ENCODE results near the gene PRDM11. TPM values are rescaled to one million over a fixed set of nuclear protein-coding genes. Genes with fewer than 3 reads are reported as not detected.

Gene PRDM11
- total RNA-seq, 2 experiments from 2014 or later = 4.5 to 8.4 TPM

DNA sequence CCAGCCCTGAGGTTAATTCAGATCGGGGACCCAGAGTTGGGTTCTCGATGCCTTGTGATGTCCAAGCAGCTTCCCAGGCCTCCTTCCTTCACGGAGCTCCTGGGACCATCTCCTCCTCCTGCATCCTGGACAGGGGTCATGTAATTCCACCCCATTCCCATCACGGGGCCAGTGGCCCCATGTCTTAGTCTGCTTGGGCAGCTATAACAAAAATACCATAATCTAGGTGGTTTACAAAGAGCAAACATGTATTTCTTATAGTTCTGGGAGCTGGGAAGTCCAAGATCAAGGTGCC lies 41.7 kb upstream of the PRDM11 start:
- TF ChIP-seq EZH2phosphoT487 (IDR thresholded peaks at IDR 0.05; ENCODE audit: borderline replicate concordance, low read depth, low read length) = no peak
- TF ChIP-seq, protein P1, sequence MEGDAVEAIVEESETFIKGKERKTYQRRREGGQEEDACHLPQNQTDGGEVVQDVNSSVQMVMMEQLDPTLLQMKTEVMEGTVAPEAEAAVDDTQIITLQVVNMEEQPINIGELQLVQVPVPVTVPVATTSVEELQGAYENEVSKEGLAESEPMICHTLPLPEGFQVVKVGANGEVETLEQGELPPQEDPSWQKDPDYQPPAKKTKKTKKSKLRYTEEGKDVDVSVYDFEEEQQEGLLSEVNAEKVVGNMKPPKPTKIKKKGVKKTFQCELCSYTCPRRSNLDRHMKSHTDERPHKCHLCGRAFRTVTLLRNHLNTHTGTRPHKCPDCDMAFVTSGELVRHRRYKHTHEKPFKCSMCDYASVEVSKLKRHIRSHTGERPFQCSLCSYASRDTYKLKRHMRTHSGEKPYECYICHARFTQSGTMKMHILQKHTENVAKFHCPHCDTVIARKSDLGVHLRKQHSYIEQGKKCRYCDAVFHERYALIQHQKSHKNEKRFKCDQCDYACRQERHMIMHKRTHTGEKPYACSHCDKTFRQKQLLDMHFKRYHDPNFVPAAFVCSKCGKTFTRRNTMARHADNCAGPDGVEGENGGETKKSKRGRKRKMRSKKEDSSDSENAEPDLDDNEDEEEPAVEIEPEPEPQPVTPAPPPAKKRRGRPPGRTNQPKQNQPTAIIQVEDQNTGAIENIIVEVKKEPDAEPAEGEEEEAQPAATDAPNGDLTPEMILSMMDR (conservative IDR thresholded peaks at IDR 0.05; ENCODE audit: low read length) = no peak
- H3K27ac ChIP-seq (ENCODE audit: low read depth, low read length, poor library complexity, severe bottlenecking) = no peak overlapping the region
- no peaks in the 10 kb centered on the region for H3K9me2 ChIP-seq (ENCODE audit: insufficient read depth, low read length)
- H3K79me2 ChIP-seq (ENCODE audit: insufficient read depth, low read depth, low read length) = no peaks in the 10 kb centered on the region
- peaks cover 3% of the 10 kb centered on the region for H3K4me1 ChIP-seq (ENCODE audit: insufficient read depth, low read length, poor library complexity, severe bottlenecking)
- intact Hi-C loops (cut with micrococcal nuclease; ENCODE audit: unreplicated experiment) = loop anchor here (1.0 kb wide), 2 partner anchors 168 to 177 kb away; no protein-coding TSS in a partner anchor
- POLR2A ChIA-PET = interaction anchor here (0.6 to 1.9 kb wide), 3 partner anchors 118 to 175 kb away, joined by 3 to 12 read pairs (median 3); no protein-coding TSS in a partner anchor
- H3K36me3 ChIP-seq (ENCODE audit: insufficient read depth, low read length) = no peaks in the 10 kb centered on the region
- no peaks in the 10 kb centered on the region for H4K20me1 ChIP-seq (ENCODE audit: insufficient read depth, low read length)
- H3K4me2 ChIP-seq (ENCODE audit: low read length) = no peak overlapping the region
- no peaks in the 10 kb centered on the region for H3K9me3 ChIP-seq (ENCODE audit: low read length)
- no peak overlapping the region for H2AFZ ChIP-seq (ENCODE audit: low read length)
- H3K4me3 ChIP-seq (ENCODE audit: low read depth, low read length, poor library complexity, severe bottlenecking) = no peak overlapping the region
- DNase-seq (ENCODE audit: low spot score) = no peak
- CTCF ChIA-PET (ENCODE audit: unreplicated experiment) = interaction anchor here (0.5 to 4.7 kb wide), 6 partner anchors 25 to 177 kb away, joined by 3 to 48 read pairs (median 8); no protein-coding TSS in a partner anchor
- no TSS peak for BruUV-seq (replicated peaks)

DNA sequence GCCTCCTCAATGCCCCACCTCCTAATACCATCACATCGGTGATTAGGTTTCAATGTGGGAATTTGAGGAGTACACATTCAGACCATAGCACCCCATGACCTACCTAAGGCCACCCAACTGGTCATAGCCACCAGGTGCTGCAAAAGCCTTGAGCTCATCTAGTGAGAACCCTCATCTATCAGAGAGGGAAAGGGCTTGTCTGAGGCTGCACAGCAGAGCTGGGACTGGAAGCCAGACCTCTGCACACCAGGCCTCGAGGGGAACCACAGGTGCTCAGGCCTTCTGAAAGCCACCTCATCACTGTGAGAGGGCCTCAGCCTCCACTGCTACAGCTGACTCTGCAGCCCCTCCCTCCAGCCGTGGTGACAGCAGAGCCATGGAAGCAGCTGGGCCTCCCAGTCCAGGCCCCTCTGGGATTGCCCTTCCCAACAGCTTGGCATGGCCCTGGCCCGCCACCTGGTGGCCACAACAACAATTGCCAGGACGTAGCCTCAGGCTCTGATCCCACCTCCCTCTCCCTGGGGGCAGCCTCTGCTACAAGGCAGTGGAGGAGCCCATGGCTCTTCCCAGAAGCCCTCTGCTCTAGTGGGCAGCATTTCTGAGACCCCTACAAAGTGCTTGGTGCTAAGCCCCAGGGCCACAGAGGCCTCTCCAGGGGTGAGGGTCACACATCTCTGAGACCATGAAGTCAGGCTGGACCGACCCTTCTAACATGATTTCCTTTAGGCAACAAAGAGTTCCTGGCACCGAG lies 41.0 kb upstream of the PRDM11 start:
- Histone ChIP-seq H3K27ac (ENCODE audit: low read depth, low read length, poor library complexity, severe bottlenecking) (no peak overlapping the region), H3K9me2 (ENCODE audit: insufficient read depth, low read length) (no peaks in the 10 kb centered on the region), H2AFZ (ENCODE audit: low read length) (no peak overlapping the region), H3K9me3 (ENCODE audit: low read length) (no peaks in the 10 kb centered on the region), H3K79me2 (ENCODE audit: insufficient read depth, low read depth, low read length) (no peaks in the 10 kb centered on the region), H3K4me1 (ENCODE audit: insufficient read depth, low read length, poor library complexity, severe bottlenecking) (peaks cover 3% of the 10 kb centered on the region), H3K4me3 (ENCODE audit: low read depth, low read length, poor library complexity, severe bottlenecking) (no peak overlapping the region), H4K20me1 (ENCODE audit: insufficient read depth, low read length) (no peaks in the 10 kb centered on the region), H3K36me3 (ENCODE audit: insufficient read depth, low read length) (no peaks in the 10 kb centered on the region), H3K4me2 (ENCODE audit: low read length) (no peak overlapping the region)
- ChIA-PET POLR2A (interaction anchor here (0.5 to 1.9 kb wide), 3 partner anchors 165 to 176 kb away, joined by 3 to 12 read pairs (median 3); no protein-coding TSS in a partner anchor), CTCF (ENCODE audit: unreplicated experiment) (interaction anchor here (0.9 to 4.7 kb wide), 6 partner anchors 97 to 178 kb away, joined by 4 to 48 read pairs (median 8); no protein-coding TSS in a partner anchor)
- TF ChIP-seq, protein P1 (conservative IDR thresholded peaks at IDR 0.05; ENCODE audit: low read length) = peak; percentile 92
- no peak for TF ChIP-seq EZH2phosphoT487 (IDR thresholded peaks at IDR 0.05; ENCODE audit: borderline replicate concordance, low read depth, low read length)
- intact Hi-C loops (cut with micrococcal nuclease; ENCODE audit: unreplicated experiment) = loop anchor here (1.0 kb wide), 2 partner anchors 169 to 178 kb away; no protein-coding TSS in a partner anchor
- BruUV-seq (replicated peaks) = no TSS peak
- peak; percentile 68 for DNase-seq (ENCODE audit: low spot score)

DNA sequence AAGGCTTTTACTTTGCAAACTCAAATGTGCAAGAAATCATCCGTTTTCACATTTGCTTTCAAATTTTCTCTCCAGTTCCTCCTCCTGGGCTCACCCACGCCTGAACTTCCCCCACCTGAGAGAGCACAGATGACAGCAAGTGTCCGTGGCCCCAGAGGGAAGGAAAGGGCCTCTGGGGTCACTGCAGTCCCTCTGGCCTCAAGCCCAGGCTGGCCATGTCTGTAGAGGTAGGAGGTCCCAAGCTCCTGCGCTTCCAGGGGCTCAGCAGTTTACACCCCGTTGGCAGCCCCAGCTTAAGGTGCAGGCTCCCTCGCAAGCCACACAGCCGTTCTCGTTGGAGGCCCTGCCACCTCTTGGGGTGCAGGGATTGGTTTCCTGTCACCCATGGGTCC lies 40.5 kb upstream of the PRDM11 start:
- H3K9me3 ChIP-seq (ENCODE audit: low read length) = no peaks in the 10 kb centered on the region
- H3K4me1 ChIP-seq (ENCODE audit: insufficient read depth, low read length, poor library complexity, severe bottlenecking) = peaks cover 3% of the 10 kb centered on the region
- H3K4me3 ChIP-seq (ENCODE audit: low read depth, low read length, poor library complexity, severe bottlenecking) = no peak overlapping the region
- no peaks in the 10 kb centered on the region for H3K36me3 ChIP-seq (ENCODE audit: insufficient read depth, low read length)
- CTCF ChIA-PET (ENCODE audit: unreplicated experiment) = interaction anchor here (0.9 to 4.7 kb wide), 4 partner anchors 161 to 178 kb away, joined by 4 to 48 read pairs (median 10); no protein-coding TSS in a partner anchor
- no peak overlapping the region for H3K4me2 ChIP-seq (ENCODE audit: low read length)
- no peaks in the 10 kb centered on the region for H4K20me1 ChIP-seq (ENCODE audit: insufficient read depth, low read length)
- H3K9me2 ChIP-seq (ENCODE audit: insufficient read depth, low read length) = no peaks in the 10 kb centered on the region
- DNase-seq (ENCODE audit: low spot score) = no peak
- no peak overlapping the region for H3K27ac ChIP-seq (ENCODE audit: low read depth, low read length, poor library complexity, severe bottlenecking)
- POLR2A ChIA-PET = interaction anchor here (0.5 to 1.9 kb wide), 2 partner anchors 166 to 169 kb away, joined by 3 to 12 read pairs; no protein-coding TSS in a partner anchor
- no peaks in the 10 kb centered on the region for H3K79me2 ChIP-seq (ENCODE audit: insufficient read depth, low read depth, low read length)
- TF ChIP-seq, protein P1 (conservative IDR thresholded peaks at IDR 0.05; ENCODE audit: low read length) = no peak
- TF ChIP-seq EZH2phosphoT487 (IDR thresholded peaks at IDR 0.05; ENCODE audit: borderline replicate concordance, low read depth, low read length) = no peak
- intact Hi-C loops (cut with micrococcal nuclease; ENCODE audit: unreplicated experiment) = loop anchor here (1.0 kb wide), 2 partner anchors 170 to 179 kb away; no protein-coding TSS in a partner anchor
- H2AFZ ChIP-seq (ENCODE audit: low read length) = no peak overlapping the region
- BruUV-seq (replicated peaks) = no TSS peak

All from OCI-LY7 (cell line).